Neural progenitor cell (in vitro differentiated cells): ENCODE measurements around the gene CCDC183. TPM values are rescaled to one million over a fixed set of nuclear protein-coding genes. Genes with fewer than 3 reads are reported as not detected.

Source experiments
- DNase-seq: peaks from one replicate; pipeline ENCODE4 v3.0.0-alpha.2; 2016; ENCODE audit warnings: low spot score
- H2AFZ ChIP-seq: fragments of 200-600 bp; sonication (generic); replicated peaks from 2 replicates; pipeline ENCODE4 v1.6.1; 2016; ENCODE audit warnings: antibody characterized with exemption
- H3F3A ChIP-seq: fragments of 200-600 bp; sonication (generic); 2 replicates; pipeline ENCODE4 v1.6.1; 2016; ENCODE audit warnings: antibody characterized with exemption, low read depth
- H3K27ac ChIP-seq: fragments of 200-600 bp; sonication (generic); 2 replicates; pipeline ENCODE4 v1.5.1; 2016; ENCODE audit warnings: mild to moderate bottlenecking
- H3K27me3 ChIP-seq: fragments of 200-600 bp; sonication (generic); 2 replicates; pipeline ENCODE4 v1.6.1; 2016; ENCODE audit warnings: mild to moderate bottlenecking, moderate library complexity
- H3K36me3 ChIP-seq: fragments of 200-600 bp; sonication (generic); 2 replicates; pipeline ENCODE4 v1.5.1; 2016
- H3K4me1 ChIP-seq: fragments of 200-600 bp; sonication (generic); 2 replicates; pipeline ENCODE4 v1.6.1; 2016; ENCODE audit warnings: mixed run types
- H3K4me2 ChIP-seq: fragments of 200-600 bp; sonication (generic); 2 replicates; pipeline ENCODE4 v1.6.1; 2016
- H3K4me3 ChIP-seq: fragments of 200-600 bp; sonication (generic); 2 replicates; pipeline ENCODE4 v1.5.1; 2016
- H3K79me2 ChIP-seq: fragments of 200-600 bp; sonication (generic); 2 replicates; pipeline ENCODE4 v1.6.1; 2016; ENCODE audit warnings: low read depth
- H3K9ac ChIP-seq: fragments of 200-600 bp; sonication (generic); 2 replicates; pipeline ENCODE4 v1.6.1; 2016
- H3K9me3 ChIP-seq: fragments of 200-600 bp; sonication (generic); 2 replicates; pipeline ENCODE4 v1.5.1; 2016; ENCODE audit warnings: low read depth
- H4K20me1 ChIP-seq: fragments of 200-600 bp; sonication (generic); 2 replicates; pipeline ENCODE4 v1.6.1; 2016; ENCODE audit warnings: low read depth
- H3K27ac Mint-ChIP-seq: 3 replicates; pipeline ENCODE4 v1.8.0; 2021; ENCODE audit warnings: mixed read lengths
- H3K27me3 Mint-ChIP-seq: 2 replicates; pipeline ENCODE4 v1.8.0; 2022; ENCODE audit warnings: low read depth, mild to moderate bottlenecking, inconsistent platforms, moderate library complexity, mixed read lengths; ENCODE audit not compliant: insufficient read depth
- H3K36me3 Mint-ChIP-seq: 3 replicates; pipeline ENCODE4 v1.8.0; 2021; ENCODE audit warnings: mixed read lengths
- H3K4me1 Mint-ChIP-seq: 3 replicates; pipeline ENCODE4 v1.8.0; 2021; ENCODE audit warnings: mixed read lengths
- H3K4me3 Mint-ChIP-seq: 3 replicates; pipeline ENCODE4 v1.8.0; 2021; ENCODE audit warnings: mild to moderate bottlenecking, moderate library complexity, mixed read lengths
- H3K9me3 Mint-ChIP-seq: 3 replicates; pipeline ENCODE4 v1.8.0; 2020; ENCODE audit warnings: mixed read lengths
- EZH2 ChIP-seq: fragments of 200-600 bp; sonication (generic); IDR thresholded peaks from 2 replicates; pipeline ENCODE4 v1.6.1; 2017; ENCODE audit warnings: antibody characterized with exemption, mild to moderate bottlenecking, moderate library complexity
- EZH2phosphoT487 ChIP-seq: fragments of 200-600 bp; sonication (generic); IDR thresholded peaks from 2 replicates; pipeline ENCODE4 v1.6.1; 2017; ENCODE audit warnings: antibody characterized with exemption
- total RNA-seq: library from RNA; depleted of rRNA; stranded (reverse); fragments of >200 nt; gene quantifications from 2 replicates; pipeline ENCODE4 v1.2.3, GENCODE V29; 2015; ENCODE audit warnings: low replicate concordance
- TF ChIP-seq, protein P1 (sequence below): fragments of 200-600 bp; sonication (generic); IDR thresholded peaks from 2 replicates; pipeline ENCODE4 v1.5.1; 2017; ENCODE audit warnings: antibody characterized with exemption, mild to moderate bottlenecking

CCDC183 gene
- total RNA-seq, 1 donor from 2014 or later, result 0.84 TPM

DNA sequence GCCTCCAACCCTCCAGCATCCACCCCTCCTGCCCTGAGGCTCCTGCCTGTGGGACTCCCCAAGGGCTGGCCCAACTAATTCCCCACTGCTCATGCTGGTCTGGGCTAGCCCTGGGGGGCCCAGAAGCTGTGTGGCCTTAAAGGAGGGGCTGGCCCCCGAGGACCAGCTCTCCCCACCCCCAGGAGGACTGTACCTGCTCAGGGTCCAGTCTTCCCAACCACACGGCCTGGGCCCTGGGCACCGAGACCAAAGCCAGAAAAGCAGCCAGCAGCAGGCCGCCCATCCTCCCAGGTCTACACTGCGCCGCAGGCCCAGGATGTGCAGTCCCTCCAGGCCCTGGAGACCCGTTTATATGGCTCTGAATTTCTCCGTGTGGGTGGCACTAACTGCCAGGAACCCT is 47.9 kb upstream of the CCDC183 start, which contains the start of gene LCN6:
LCN6 (minus strand) TSS at position 325 of the 400 bp plus-strand sequence; CDS start at position 283, 42 bp downstream.
- no peak within 1 kb of the TSS for H3K27ac ChIP-seq
- H3K27me3 Mint-ChIP-seq, result peaks cover 6% of the 10 kb centered on the region
- no peak for DNase-seq
- no peak for TF ChIP-seq EZH2
- no peak for TF ChIP-seq EZH2phosphoT487
- TF ChIP-seq, protein P1, sequence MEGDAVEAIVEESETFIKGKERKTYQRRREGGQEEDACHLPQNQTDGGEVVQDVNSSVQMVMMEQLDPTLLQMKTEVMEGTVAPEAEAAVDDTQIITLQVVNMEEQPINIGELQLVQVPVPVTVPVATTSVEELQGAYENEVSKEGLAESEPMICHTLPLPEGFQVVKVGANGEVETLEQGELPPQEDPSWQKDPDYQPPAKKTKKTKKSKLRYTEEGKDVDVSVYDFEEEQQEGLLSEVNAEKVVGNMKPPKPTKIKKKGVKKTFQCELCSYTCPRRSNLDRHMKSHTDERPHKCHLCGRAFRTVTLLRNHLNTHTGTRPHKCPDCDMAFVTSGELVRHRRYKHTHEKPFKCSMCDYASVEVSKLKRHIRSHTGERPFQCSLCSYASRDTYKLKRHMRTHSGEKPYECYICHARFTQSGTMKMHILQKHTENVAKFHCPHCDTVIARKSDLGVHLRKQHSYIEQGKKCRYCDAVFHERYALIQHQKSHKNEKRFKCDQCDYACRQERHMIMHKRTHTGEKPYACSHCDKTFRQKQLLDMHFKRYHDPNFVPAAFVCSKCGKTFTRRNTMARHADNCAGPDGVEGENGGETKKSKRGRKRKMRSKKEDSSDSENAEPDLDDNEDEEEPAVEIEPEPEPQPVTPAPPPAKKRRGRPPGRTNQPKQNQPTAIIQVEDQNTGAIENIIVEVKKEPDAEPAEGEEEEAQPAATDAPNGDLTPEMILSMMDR, result no peak
- H3K4me1 Mint-ChIP-seq, result no peaks in the 10 kb centered on the region
- H3K27ac Mint-ChIP-seq, result no peak within 1 kb of the TSS
- no peak within 1 kb of the TSS for H3K4me3 Mint-ChIP-seq
- no peaks in the 10 kb centered on the region for H3K36me3 Mint-ChIP-seq
- no peak within 1 kb of the TSS for H2AFZ ChIP-seq
- no peak within 1 kb of the TSS for H3K4me3 ChIP-seq
- H3K27me3 ChIP-seq, result no peaks in the 10 kb centered on the region
- H3F3A ChIP-seq, result no peaks in the 10 kb centered on the region
- no peaks in the 10 kb centered on the region for H3K9me3 ChIP-seq
- H3K4me2 ChIP-seq, result no peak within 1 kb of the TSS
- H3K36me3 ChIP-seq, result no peaks in the 10 kb centered on the region
- H3K9ac ChIP-seq, result no peak within 1 kb of the TSS
- H3K4me1 ChIP-seq, result no peaks in the 10 kb centered on the region
- H3K9me3 Mint-ChIP-seq, result peaks cover 10% of the 10 kb centered on the region
- no peaks in the 10 kb centered on the region for H4K20me1 ChIP-seq
- H3K79me2 ChIP-seq, result no peaks in the 10 kb centered on the region

- no peak overlapping the region for H2AFZ ChIP-seq
- no peaks in the 10 kb centered on the region for H3K27me3 ChIP-seq
- Mint-ChIP-seq H3K27ac (no peak overlapping the region), H3K4me3 (no peak overlapping the region), H3K9me3 (peaks cover 10% of the 10 kb centered on the region), H3K4me1 (no peaks in the 10 kb centered on the region), H3K27me3 (peaks cover 6% of the 10 kb centered on the region), H3K36me3 (no peaks in the 10 kb centered on the region)
- no peaks in the 10 kb centered on the region for H3K4me1 ChIP-seq
- H3F3A ChIP-seq, result no peaks in the 10 kb centered on the region
- H4K20me1 ChIP-seq, result no peaks in the 10 kb centered on the region
- no peaks in the 10 kb centered on the region for H3K79me2 ChIP-seq
- no peaks in the 10 kb centered on the region for H3K36me3 ChIP-seq
- H3K4me3 ChIP-seq, result no peak overlapping the region
- DNase-seq, result no peak
- no peaks in the 10 kb centered on the region for H3K9me3 ChIP-seq
- H3K9ac ChIP-seq, result no peak overlapping the region
- H3K4me2 ChIP-seq, result no peak overlapping the region
- TF ChIP-seq EZH2phosphoT487, result no peak
- TF ChIP-seq EZH2, result no peak
- TF ChIP-seq, protein P1, result no peak
- H3K27ac ChIP-seq, result no peak overlapping the region
Measured at GRCh38 chr9:136748666-136749611, 47.2 kb upstream of the CCDC183 start.

- no peak overlapping the region for H3K27ac ChIP-seq
- no peaks in the 10 kb centered on the region for H3K27me3 ChIP-seq
- Mint-ChIP-seq H3K36me3 (no peaks in the 10 kb centered on the region), H3K4me3 (no peak overlapping the region), H3K9me3 (peaks cover 13% of the 10 kb centered on the region), H3K4me1 (no peaks in the 10 kb centered on the region), H3K27me3 (peaks cover 8% of the 10 kb centered on the region), H3K27ac (no peak overlapping the region)
- H3K36me3 ChIP-seq, result no peaks in the 10 kb centered on the region
- no peak for DNase-seq
- no peaks in the 10 kb centered on the region for H3K79me2 ChIP-seq
- TF ChIP-seq, protein P1, result no peak
- TF ChIP-seq EZH2, result no peak
- no peak for TF ChIP-seq EZH2phosphoT487
- peaks cover 4% of the 10 kb centered on the region for H3F3A ChIP-seq
- H3K9me3 ChIP-seq, result no peaks in the 10 kb centered on the region
- peaks cover 3% of the 10 kb centered on the region for H3K4me1 ChIP-seq
- no peak overlapping the region for H3K4me3 ChIP-seq
- H2AFZ ChIP-seq, result no peak overlapping the region
- no peaks in the 10 kb centered on the region for H4K20me1 ChIP-seq
- H3K9ac ChIP-seq, result no peak overlapping the region
- no peak overlapping the region for H3K4me2 ChIP-seq
Measured at GRCh38 chr9:136750526-136750925, 45.6 kb upstream of the CCDC183 start.
